ENCODE results near the gene ZC3H12D. TPM values are rescaled to one million over a fixed set of nuclear protein-coding genes. Genes with fewer than 3 reads are reported as not detected.

ZC3H12D gene
- total RNA-seq, 4 donors from 2014 or later = 0.78 to 1.4 (median 0.99) TPM

DNA sequence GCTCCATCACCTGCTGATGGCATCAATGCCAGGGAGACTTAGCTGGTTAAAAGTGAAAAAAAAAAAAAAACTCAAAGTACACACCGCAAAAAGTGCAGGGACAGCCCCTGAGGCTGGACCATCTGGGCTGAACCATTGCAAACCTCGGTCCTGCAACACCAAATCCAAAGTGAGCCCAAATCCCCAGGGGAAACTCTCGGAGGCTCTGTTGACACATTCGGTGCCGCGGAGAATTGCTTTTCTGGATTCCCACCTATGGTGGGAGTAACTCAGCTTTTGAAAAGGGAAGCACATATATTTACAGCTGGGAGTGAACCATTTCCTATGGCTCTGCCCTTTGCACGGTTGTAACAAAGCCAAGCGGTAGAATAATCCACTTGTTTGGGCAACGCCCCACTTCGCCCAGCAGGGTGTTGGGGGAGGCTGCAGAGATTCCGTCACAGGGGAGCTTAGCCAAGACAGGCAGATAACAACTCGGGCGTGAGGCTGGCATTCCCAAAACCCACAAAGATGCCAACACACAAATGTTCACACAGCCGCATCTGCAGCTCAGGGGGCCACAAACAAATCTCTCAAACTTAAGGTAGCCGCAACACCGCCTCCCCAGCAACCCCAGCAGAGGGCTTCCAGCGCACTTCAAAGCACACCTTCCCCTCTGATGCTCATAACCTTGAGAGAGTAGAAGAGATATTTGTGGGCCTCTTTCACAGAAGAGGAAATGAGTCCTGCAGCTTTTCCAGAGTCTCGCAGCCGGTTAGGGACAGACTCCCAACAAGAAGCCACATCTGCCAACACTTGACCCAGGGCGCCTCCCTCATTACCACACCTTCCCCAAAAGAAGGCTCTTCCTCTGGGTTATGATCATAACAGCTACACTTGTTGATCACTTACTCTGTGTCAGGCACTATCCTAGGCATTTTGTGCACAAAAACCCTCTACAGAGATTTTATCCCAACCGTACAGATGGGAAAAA is 11.4 kb downstream of the ZC3H12D start:
- H3K4me3 ChIP-seq (replicated peaks in 1 of 3) = no peak overlapping the region
- H3K9me3 ChIP-seq = no peaks in the 10 kb centered on the region
- no peaks in the 10 kb centered on the region for H3K27me3 ChIP-seq
- peak; percentile 50 to 62 for DNase-seq
- TF ChIP-seq POLR2A (IDR thresholded peaks at IDR 0.05) = no peak
- TF ChIP-seq, protein P1, sequence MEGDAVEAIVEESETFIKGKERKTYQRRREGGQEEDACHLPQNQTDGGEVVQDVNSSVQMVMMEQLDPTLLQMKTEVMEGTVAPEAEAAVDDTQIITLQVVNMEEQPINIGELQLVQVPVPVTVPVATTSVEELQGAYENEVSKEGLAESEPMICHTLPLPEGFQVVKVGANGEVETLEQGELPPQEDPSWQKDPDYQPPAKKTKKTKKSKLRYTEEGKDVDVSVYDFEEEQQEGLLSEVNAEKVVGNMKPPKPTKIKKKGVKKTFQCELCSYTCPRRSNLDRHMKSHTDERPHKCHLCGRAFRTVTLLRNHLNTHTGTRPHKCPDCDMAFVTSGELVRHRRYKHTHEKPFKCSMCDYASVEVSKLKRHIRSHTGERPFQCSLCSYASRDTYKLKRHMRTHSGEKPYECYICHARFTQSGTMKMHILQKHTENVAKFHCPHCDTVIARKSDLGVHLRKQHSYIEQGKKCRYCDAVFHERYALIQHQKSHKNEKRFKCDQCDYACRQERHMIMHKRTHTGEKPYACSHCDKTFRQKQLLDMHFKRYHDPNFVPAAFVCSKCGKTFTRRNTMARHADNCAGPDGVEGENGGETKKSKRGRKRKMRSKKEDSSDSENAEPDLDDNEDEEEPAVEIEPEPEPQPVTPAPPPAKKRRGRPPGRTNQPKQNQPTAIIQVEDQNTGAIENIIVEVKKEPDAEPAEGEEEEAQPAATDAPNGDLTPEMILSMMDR (IDR thresholded peaks at IDR 0.05) = peak in 2 of 6 experiments; percentile 10 to 31
- WGBS, 2 donors = 48 to 55% methylated on average over 21 of the region's 21 CpGs
- no peak overlapping the region for H3K27ac ChIP-seq
- intact Hi-C loops (cut with DNase I) = no loop called here
- peaks cover 16 to 35% of the 10 kb centered on the region in 2 donors for H3K4me1 ChIP-seq
- no peaks in the 10 kb centered on the region for H3K36me3 ChIP-seq

DNA sequence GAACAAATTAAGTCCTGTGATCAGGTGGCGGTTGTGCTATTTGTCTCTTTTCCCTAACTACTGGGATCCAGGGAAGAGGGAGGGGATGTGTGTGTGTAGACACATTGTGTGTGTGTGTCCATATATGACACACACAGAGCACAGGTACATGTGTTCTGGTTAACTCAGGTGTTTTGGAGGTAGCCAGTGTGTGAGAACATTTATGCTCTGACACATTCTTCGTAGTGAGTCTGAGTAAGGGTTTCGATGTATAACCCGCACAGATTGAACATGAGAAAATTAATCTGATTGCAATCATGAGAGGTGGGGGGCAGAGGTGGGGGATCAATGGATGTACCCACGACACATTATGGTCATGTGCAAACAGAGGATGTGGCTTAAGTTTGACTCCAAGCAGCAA is 12.6 kb downstream of the ZC3H12D start:
- no peaks in the 10 kb centered on the region for H3K9me3 ChIP-seq
- DNase-seq = no peak
- intact Hi-C loops (cut with DNase I) = no loop called here
- no peak overlapping the region for H3K27ac ChIP-seq
- no peaks in the 10 kb centered on the region for H3K36me3 ChIP-seq
- H3K27me3 ChIP-seq = no peaks in the 10 kb centered on the region
- TF ChIP-seq, protein P1 (IDR thresholded peaks at IDR 0.05) = no peak
- no peak for TF ChIP-seq POLR2A (IDR thresholded peaks at IDR 0.05)
- WGBS, 2 donors = 90 to 95% methylated on average over 5 of the region's 5 CpGs
- no peak overlapping the region for H3K4me3 ChIP-seq (replicated peaks in 1 of 3)
- H3K4me1 ChIP-seq = peaks cover 16 to 35% of the 10 kb centered on the region in 2 donors

DNA sequence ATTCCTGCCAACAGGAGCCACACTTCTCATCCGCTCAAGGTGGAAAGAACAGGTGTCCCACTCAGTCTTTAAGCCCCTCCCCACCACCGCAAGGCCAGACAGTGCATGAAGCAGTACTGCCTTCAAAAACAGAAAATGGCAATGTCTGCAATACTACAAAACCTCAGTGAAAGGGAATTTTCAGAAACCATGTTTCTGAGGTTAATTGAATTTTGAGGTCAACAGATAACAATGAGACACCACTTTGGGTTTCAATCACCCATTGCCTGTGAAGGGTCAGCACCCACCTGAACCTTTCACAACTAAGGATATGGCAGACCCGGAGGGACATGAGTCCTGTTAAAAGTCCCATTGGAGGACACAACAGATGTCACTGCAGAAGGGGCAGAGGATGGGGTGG is 13.0 kb downstream of the ZC3H12D start:
- no peak overlapping the region for H3K4me3 ChIP-seq (replicated peaks in 1 of 3)
- intact Hi-C loops (cut with DNase I) = no loop called here
- DNase-seq = peak; percentile 28 to 33

DNA sequence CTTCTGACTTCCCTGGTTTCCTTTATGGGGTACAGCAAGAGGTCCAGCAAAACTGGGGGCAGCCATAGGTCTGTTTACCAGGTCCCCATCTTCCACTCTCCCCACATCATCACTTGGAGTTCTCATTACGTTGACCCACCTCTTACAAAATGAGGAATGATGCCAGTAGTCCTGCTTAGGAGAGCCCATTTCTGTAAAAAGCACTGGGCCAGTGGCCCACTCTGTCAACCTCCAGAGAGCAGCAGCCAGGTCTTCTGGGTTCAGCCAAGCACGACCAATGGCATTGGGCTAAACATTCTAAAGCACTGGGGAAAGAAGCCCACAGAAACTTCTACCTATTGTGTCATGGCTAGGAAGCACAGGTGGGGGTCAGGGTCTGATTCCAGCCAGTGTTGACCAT is 13.9 kb downstream of the ZC3H12D start:
- intact Hi-C loops (cut with DNase I) = no loop called here
- Histone ChIP-seq H3K27ac (peak overlapping the region; percentile 48 to 75 (median 55)), H3K4me1 (peaks cover 16 to 35% of the 10 kb centered on the region in 2 donors), H3K27me3 (no peaks in the 10 kb centered on the region), H3K36me3 (no peaks in the 10 kb centered on the region), H3K9me3 (no peaks in the 10 kb centered on the region), H3K4me3 (replicated peaks in 1 of 3) (no peak overlapping the region)
- WGBS, 2 donors = 38 to 48% methylated on average over 1 to 2 of the region's 2 CpGs
- no peak for TF ChIP-seq POLR2A (IDR thresholded peaks at IDR 0.05)
- TF ChIP-seq, protein P1 (IDR thresholded peaks at IDR 0.05) = no peak
- DNase-seq = peak; percentile 80

More for the DNA sequence above, 13.0 kb downstream of the ZC3H12D start:
- TF ChIP-seq, protein P1 (IDR thresholded peaks at IDR 0.05) = no peak
- no peak for TF ChIP-seq POLR2A (IDR thresholded peaks at IDR 0.05)
- peak overlapping the region in 2 of 3 donors; percentile 55 to 75 for H3K27ac ChIP-seq
- H3K4me1 ChIP-seq = peaks cover 16 to 35% of the 10 kb centered on the region in 2 donors
- no peaks in the 10 kb centered on the region for H3K9me3 ChIP-seq
- WGBS, 2 donors = 70 to 77% methylated on average over 3 of the region's 3 CpGs
- H3K36me3 ChIP-seq = no peaks in the 10 kb centered on the region
- no peaks in the 10 kb centered on the region for H3K27me3 ChIP-seq

DNA sequence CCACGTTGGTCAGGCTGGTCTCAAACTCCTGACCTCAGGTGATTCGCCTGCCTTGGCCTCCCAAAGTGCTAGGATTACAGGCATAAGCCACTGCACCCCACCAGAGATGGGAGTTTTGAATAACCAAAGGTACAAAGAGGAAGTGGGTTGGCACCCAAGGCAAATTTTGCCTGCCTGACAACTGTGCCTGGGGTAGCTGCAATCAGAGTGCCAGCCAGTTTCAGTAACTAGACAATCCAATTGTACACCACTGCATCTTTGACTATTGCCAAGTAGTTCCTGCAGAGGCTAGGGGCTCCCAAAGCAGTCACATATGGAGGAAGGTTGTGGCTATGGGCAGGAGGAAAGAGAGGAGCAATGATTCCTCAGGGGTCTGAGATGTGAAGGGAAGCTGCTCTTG is 16.6 kb downstream of the ZC3H12D start:
- Histone ChIP-seq H3K36me3 (no peaks in the 10 kb centered on the region), H3K27me3 (no peaks in the 10 kb centered on the region), H3K4me1 (peaks cover 25 to 43% of the 10 kb centered on the region in 2 donors), H3K9me3 (no peaks in the 10 kb centered on the region), H3K4me3 (replicated peaks in 1 of 3) (no peak overlapping the region), H3K27ac (no peak overlapping the region)
- no peak for DNase-seq
- intact Hi-C loops (cut with DNase I) = no loop called here
- TF ChIP-seq, protein P1 (IDR thresholded peaks at IDR 0.05) = no peak
- TF ChIP-seq POLR2A (IDR thresholded peaks at IDR 0.05) = no peak
- whole genome bisulfite sequencing, 2 donors = 88 to 91% methylated on average over 2 of the region's 2 CpGs

All from thyroid gland (tissue), 4 donors.